Activated gamma-delta T cell treated with Interleukin-2 at 50 U/mL for 16 hours (primary cell): Measurements from ENCODE around the gene TTC7B.

ENCODE experiments used
- DNase-seq: peaks from one replicate; pipeline ENCODE4 v3.0.0-alpha.2; 2020

TTC7B gene

DNA sequence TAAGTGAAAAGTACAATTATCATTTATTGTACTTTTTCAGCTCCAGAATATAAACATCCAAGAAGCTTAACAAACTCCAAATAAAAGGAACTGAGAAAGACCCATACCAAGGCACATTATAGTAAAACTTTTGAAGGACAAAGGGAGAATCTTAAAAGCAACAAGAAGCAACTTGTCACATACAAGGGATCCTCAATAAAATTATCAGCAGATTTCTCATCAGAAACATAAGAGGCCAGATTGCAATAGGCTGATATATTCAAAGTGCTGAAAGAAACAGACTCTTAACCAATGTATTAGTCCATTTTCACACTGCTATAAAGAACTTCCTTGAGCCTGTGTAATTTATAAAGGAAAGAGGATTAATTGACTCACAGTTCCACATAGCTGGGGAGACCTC lies 48.3 kb downstream of the TTC7B start:
- DNase-seq, result no peak

DNA sequence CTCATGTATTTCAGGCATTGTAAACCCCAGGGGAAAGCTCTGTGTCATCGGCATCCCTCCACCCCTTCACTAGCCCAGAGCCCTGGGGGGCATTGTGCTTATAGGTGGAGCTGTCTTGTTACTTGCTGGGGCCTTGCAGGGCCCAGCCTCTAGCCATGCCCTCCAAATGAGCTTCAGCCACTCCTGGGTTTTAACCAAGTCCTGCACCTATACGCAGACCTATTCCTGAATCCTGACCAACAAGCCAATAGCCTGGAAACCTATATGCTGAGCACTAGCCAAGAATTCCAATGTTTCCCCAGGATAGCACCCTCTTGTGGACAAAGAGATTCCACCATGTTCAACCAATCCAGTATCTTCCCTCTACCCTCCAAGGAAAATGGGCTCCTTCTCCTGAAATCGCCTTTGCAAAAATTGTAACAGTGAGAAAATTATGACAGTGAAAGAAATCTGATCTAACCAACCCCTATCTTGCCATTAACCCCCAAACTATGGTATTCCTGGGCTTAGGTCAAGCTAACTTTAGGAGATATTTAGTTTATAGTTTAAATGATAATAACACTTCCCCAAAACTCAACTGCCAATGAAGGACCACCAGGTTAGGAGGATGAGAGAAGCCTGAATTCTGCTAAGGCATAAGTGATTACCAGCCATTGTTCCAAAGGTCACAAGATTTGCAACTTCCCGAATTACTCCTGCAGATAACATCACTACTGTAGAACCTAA lies 55.5 kb downstream of the TTC7B start:
- no peak for DNase-seq

GRCh38 chr14:90760078-90760444 lies 56.2 kb downstream of the TTC7B start:
- DNase-seq, result no peak

DNA sequence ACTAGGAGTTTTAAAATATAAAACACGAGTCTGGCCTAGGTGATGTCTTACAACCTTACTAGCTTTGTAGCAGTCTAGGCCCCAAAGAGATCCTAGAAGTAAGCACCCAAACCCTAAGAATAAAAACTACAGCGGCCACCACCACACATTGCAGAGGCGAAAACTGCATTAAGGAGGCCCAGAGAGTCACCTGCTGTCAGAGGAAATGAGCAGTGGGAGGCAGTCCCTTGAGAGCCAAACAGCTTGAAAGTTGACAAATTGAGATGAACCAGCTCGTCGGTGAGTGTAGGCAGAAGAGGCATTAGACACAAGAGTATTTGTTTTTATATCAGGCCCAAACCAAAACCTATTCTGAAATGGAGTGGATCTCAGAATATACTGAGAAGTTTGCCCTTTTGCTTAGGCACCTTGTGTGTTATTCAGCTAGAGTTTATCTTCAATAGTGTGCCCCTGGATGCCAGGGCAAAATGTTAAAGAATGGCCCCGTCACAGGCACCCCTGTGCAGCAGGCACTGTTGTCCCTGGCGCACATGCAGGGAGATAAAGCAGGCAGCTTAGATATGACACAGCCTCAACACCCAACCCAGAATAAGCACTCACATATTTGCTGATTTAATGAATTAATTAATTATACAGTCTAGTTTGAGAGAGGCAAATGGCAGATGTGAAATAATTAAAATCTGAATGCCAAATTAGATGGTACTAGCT lies 56.7 kb downstream of the TTC7B start:
- DNase-seq, result no peak

DNA sequence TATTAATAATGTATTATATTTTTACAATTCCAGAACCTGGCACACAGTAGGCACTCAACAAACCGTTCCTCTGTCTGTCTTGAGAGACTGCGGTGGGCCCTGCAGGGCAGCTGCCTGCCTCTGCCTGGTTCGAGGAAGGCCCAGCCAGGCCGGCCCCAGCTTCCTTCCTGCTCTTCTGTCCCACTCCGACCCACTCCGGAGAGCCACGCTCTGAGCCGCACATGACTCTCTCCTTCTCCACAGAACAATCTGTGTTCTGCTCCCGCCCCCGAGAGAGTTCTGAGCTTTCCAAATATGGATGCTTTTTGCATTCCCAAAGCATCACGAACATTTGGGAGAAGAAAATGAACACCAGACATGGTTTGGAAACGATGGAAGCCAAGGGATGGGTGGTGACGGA lies 57.3 kb downstream of the TTC7B start:
- no peak for DNase-seq

DNA sequence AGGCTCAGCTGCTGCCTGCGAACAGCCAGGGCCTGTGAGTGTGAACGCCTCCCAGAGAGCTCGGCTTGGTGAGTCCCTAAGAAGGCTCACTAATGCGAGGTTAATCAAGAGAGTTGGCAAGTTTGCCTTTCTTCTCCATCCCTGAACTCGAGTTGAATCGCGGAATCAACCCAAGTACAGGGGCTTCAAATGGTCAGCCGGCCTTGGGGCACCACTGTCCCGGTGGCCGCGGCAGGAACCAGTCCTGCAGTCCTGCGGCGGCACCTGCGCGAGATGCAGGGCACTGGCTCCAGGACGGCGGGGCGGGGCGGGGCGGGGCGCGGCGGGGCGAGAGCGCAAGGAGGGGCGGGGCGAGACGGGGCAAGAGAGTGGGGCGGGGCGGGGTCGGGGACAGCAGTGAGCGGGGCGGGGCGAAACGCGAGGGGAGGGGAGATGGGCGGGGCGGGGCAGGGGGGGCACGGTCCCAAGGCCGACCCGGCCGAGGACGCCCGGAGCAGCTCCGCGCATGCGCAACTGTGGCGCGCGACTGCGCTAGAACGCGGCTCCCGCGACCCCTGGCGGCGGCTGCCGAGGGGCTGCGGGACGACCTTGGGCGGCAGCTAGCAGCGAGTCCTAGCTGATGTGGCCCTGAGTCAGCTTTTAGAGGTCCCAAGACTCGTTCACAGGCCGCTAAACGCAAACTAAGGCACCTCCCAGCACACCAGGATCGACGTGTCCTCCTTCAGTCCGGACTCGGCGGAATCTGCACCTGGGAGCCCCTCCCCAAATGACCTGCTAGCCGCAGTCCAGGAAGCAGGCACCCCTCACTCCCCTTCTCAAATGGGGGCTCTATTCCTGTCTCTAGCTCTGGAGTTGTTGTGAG lies 58.0 kb downstream of the TTC7B start:
- DNase-seq, result peak; percentile 93

- DNase-seq, result no peak
These were observed 58.8 kb downstream of the TTC7B start for GRCh38 chr14:90757452-90757851.

DNA sequence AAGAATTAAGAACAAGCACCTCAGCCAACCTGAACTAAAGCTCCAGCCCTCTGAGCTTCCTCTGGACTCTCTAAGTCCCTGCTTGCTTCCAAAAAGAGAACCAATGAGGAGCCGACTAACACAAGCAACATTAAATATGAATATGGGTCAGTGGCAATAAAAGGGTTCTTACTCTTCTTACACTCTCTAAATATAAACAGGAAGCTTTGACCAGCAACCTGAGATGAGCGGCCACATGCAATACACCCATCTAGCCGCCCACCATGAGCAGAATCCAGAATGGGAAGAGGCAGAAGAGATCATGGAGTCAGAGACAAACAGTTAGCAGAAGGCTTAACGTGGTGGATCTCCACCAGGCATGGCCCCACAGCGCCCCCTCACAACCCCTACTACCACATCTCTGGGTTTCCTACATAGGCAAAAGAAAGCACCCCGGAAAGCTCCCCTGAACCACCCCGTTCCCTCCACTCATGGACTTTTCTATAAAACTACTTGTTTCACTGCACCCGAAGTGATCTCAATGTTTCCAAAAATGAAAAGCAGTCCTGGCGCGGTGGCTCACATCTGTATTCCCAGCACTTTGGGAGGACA lies 59.4 kb downstream of the TTC7B start:
- DNase-seq, result no peak

DNA sequence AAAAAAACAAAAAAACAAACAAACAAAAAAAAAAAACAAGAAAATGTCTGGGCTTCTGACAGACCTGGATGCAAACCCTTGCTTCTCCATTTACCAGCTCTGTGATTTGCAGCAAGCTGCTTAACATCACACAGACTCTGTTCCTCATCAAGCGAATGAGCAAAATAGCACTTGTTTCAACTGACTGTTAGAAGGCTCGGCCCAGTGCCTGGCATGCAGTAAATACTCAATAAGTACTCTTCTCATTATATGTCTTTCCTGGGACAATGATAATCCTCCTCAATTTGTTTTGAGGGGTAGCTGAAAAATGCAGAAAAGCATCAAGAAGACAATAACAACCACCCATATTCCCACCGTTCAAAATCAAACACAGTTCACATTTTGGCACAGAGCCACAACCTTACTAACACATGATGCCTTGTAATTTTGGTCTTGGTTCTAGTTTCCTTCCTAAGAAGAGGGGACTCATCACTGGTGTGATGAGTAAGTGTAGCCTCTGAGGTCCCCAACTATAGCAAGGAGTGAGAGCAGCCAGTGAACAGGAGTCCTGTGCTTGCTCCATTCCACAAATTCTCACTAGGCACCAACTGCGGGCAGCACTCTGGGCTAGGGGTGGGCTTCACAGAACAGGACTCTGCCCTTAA lies 60.4 kb downstream of the TTC7B start:
- no peak for DNase-seq

- no peak for DNase-seq
These were observed 62.7 kb downstream of the TTC7B start for GRCh38 chr14:90753456-90754005.

- no peak for DNase-seq
These were observed 65.5 kb downstream of the TTC7B start for GRCh38 chr14:90750701-90751100.

GRCh38 chr14:90750191-90750590 lies 66.0 kb downstream of the TTC7B start:
- DNase-seq, result no peak

- no peak for DNase-seq
These were observed 68.3 kb downstream of the TTC7B start for GRCh38 chr14:90747909-90748308.

DNA sequence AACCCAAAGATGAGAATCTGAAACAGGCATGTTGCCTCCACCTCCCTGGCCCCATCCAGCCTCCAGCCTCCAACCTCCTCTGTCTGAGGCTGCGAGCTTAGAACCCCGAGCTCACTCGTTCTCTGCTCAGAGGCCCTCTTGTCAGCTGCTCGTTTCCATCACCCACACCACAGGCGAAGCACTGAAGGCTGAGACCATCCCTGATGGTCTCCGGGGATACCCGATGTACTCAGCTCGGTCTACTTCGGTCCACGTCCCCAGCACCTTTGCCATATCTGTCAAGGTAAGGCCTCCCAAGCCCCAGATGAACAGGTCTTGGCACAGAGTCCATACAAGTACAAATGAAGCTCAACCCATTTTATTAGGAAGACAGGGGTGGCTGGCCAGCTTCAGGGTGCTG lies 72.4 kb downstream of the TTC7B start:
- DNase-seq, result no peak

GRCh38 chr14:90743425-90743824 lies 72.8 kb downstream of the TTC7B start:
- no peak for DNase-seq

DNA sequence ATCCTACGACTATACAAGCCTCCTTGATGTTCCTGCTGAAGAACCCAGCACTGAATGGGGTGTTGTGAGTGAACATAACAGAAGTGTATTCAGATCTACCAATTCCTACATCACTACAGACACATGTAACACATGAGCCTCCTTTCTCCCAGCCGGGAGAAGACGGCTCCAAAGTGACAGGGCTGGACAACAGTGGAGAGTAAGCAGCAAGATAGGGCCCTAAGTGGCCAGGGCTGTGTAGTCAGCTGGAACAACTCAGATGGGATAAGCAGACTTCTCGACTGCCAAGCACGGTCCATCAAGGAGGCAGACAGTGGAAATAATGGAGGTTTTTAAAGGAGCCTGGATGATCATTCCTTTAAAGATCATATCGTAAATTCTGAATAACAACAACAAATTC lies 73.5 kb downstream of the TTC7B start:
- DNase-seq, result no peak

GRCh38 chr14:90742252-90742651 lies 74.0 kb downstream of the TTC7B start:
- no peak for DNase-seq

- no peak for DNase-seq
These were observed 74.6 kb downstream of the TTC7B start for GRCh38 chr14:90741682-90741946.

DNA sequence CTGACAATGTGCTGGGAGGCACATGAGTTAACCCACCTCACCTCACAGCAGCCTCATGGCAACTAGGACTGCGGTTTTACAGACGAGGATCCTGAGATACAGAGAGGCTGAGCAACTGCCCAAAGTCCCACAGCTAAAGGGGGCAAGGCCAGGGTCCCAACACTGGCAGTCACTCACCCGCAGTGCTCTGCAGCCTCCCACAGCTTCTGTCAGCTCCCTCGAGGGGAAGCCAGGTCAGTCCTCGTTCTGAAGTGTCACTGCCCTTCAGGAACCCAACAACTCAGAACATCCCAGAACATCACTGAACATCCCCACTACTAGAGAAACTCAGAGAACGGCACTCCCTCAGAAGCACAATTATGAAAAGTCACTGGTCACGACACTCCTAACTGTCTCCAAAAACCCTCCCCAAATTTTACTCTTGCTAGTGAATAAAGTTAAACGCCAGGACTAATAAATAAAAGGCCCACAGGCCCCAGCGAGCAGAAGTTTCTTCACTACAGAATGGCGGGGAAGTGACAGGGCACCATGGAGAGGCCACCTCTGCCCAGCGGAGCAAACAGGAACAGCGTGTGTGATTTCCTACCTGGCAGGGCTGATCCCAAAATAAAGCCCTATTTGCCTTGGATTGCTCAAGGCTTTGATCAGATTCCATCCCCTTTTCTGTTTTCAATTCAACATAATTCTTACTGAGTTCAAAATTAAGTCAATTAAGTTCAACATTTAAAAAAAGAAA lies 75.1 kb downstream of the TTC7B start:
- no peak for DNase-seq

DNA sequence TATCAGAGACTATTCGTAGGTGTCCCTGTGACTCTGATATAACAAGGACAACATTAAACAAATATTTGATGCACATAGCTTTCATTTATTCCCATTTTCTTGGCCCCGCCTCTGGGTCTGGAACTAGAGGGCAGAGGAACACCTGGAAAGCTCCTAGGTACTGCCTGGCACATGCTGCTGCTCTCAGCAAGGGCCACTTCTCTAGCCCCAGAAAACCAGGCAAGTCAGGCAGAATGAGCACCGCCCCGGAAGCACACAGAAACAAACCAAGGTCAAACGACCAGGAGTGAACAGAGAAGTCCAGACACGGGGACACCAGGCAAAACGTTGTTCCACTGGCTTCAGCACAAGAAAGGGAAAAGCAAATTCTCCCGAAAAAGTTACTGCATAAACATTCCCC lies 76.1 kb downstream of the TTC7B start:
- DNase-seq, result no peak

- no peak for DNase-seq
These were observed 76.7 kb downstream of the TTC7B start for GRCh38 chr14:90739318-90740068.
